ENCODE results near the gene ARHGAP31.
A peak's percentile ranks its signal among the peaks of the same experiment; 100 is the strongest.
"Not testable (repeated sequence)": the region's sequence is repeated elsewhere in the genome, so short reads cannot be mapped to it uniquely, and the experiment has no call there.

ARHGAP31 gene

GRCh38 chr3:119318876-119319275 is 24.7 kb downstream of the ARHGAP31 start:
- DNase-seq (ENCODE audit: low spot score): no peak
- POLR2A ChIA-PET (ENCODE audit: low non-redundant PET): interaction anchor here (0.6 kb wide), 1 partner anchor 24 kb away, joined by 3 read pairs; no protein-coding TSS in a partner anchor
- CTCF ChIA-PET: interaction anchor here (0.6 kb wide), 1 partner anchor 683 kb away, joined by 5 read pairs; no protein-coding TSS in a partner anchor
- H3K27ac ChIP-seq: no peak overlapping the region
- TF ChIP-seq CTCF (conservative IDR thresholded peaks at IDR 0.05; ENCODE audit: low read depth): no peak

GRCh38 chr3:119319311-119319710 is 25.1 kb downstream of the ARHGAP31 start:
- no peak for DNase-seq (ENCODE audit: low spot score)
- ChIA-PET POLR2A (ENCODE audit: low non-redundant PET) (no interaction called here), CTCF (no interaction called here)
- H3K27ac ChIP-seq: no peak overlapping the region
- no peak for TF ChIP-seq CTCF (conservative IDR thresholded peaks at IDR 0.05; ENCODE audit: low read depth)

- POLR2A ChIA-PET (ENCODE audit: low non-redundant PET); CTCF ChIA-PET; DNase-seq (ENCODE audit: low spot score); H3K27ac ChIP-seq: not testable (repeated sequence)
Observed at GRCh38 chr3:119320785-119321184, 26.6 kb downstream of the ARHGAP31 start.

GRCh38 chr3:119322021-119322834 is 28.0 kb downstream of the ARHGAP31 start:
- peak; percentile 15 for DNase-seq (ENCODE audit: low spot score)
- peak overlapping the region; percentile 56 for H3K27ac ChIP-seq
- CTCF ChIA-PET: no interaction called here
- POLR2A ChIA-PET (ENCODE audit: low non-redundant PET): interaction anchor here (0.6 to 1.2 kb wide), 2 partner anchors 18 to 297 kb away, joined by 3 to 4 read pairs; no protein-coding TSS in a partner anchor
- no peak for TF ChIP-seq CTCF (conservative IDR thresholded peaks at IDR 0.05; ENCODE audit: low read depth)

GRCh38 chr3:119322835-119323722 is 28.9 kb downstream of the ARHGAP31 start:
- peak; percentile 36 for DNase-seq (ENCODE audit: low spot score)
- TF ChIP-seq CTCF (conservative IDR thresholded peaks at IDR 0.05; ENCODE audit: low read depth): no peak
- ChIA-PET CTCF (no interaction called here), POLR2A (ENCODE audit: low non-redundant PET) (interaction anchor here (0.6 kb wide), 1 partner anchor 298 kb away, joined by 3 read pairs; no protein-coding TSS in a partner anchor)
- peak overlapping the region; percentile 56 for H3K27ac ChIP-seq

GRCh38 chr3:119323723-119324085 is 29.5 kb downstream of the ARHGAP31 start:
- H3K27ac ChIP-seq: no peak overlapping the region
- ChIA-PET CTCF (no interaction called here), POLR2A (ENCODE audit: low non-redundant PET) (no interaction called here)
- no peak for DNase-seq (ENCODE audit: low spot score)
- no peak for TF ChIP-seq CTCF (conservative IDR thresholded peaks at IDR 0.05; ENCODE audit: low read depth)

Data from RWPE1 (cell line).